K562 (cell line): ENCODE data around the gene ITPKB.

Experiments used
- FOS ChIP-seq: IDR thresholded peaks from 3 replicates; pipeline ENCODE4 v1.6.1; 2011; ENCODE audit not compliant: insufficient read length; ENCODE audit errors: extremely low read depth
- RBM17 ChIP-seq: fragments of 200-400 bp; formaldehyde crosslinking; IDR thresholded peaks from 2 replicates; pipeline ENCODE4 v1.6.1; 2017; ENCODE audit warnings: low read depth, mild to moderate bottlenecking, low read length, borderline replicate concordance
- SIN3A ChIP-seq, 2 experiments: fragments of 150-350 bp in 1 of 2; IDR thresholded peaks; 2 replicates each; pipeline ENCODE4 v1.6.1; 2011 to 2016; ENCODE audit warnings: borderline replicate concordance in 2 of 2, low read depth in 2 of 2, low read length in 2 of 2, mild to moderate bottlenecking in 2 of 2, moderate library complexity in 2 of 2; ENCODE audit not compliant: control insufficient read depth in 1 of 2
- YY1 ChIP-seq, 3 experiments: IDR thresholded peaks; 2 replicates each; pipeline ENCODE4 v1.6.1; 2011; ENCODE audit warnings: low read length in 2 of 3, mild to moderate bottlenecking in 2 of 3, moderate library complexity in 2 of 3, borderline replicate concordance in 1 of 3, control low read depth in 1 of 3, low read depth in 1 of 3; ENCODE audit not compliant: insufficient read depth in 3 of 3, insufficient replicate concordance in 2 of 3, control insufficient read depth in 1 of 3, insufficient read length in 1 of 3; ENCODE audit errors: extremely low read depth in 1 of 3

GRCh38 chr1:226599636-226600238 is 139.3 kb downstream of the ITPKB start:
- no peak for TF ChIP-seq YY1 (IDR thresholded peaks at IDR 0.05; ENCODE audit: borderline replicate concordance in 1 of 3, control insufficient read depth in 1 of 3, extremely low read depth in 1 of 3, insufficient read depth in 3 of 3, insufficient read length in 1 of 3, insufficient replicate concordance in 2 of 3, low read depth in 1 of 3, low read length in 2 of 3)
- TF ChIP-seq FOS: no peak
- TF ChIP-seq RBM17: no peak
- no peak for TF ChIP-seq SIN3A (IDR thresholded peaks at IDR 0.05; ENCODE audit: borderline replicate concordance in 2 of 2, control insufficient read depth in 1 of 2, low read depth in 2 of 2, low read length in 2 of 2)
